CD4-positive, alpha-beta T cell (primary cell): ENCODE data around the gene ANKS1B. TPM values are rescaled to one million over a fixed set of nuclear protein-coding genes. Genes with fewer than 3 reads are reported as not detected.

Experiments used
- ATAC-seq: fragments of 200-7000 bp; cut with Tn5 transposase; one replicate; pipeline ENCODE4 v1.10.0; 2022; ENCODE audit warnings: mild to moderate bottlenecking; ENCODE audit not compliant: poor library complexity
- CTCF ChIA-PET: fragments of 350-600 bp; sonication (Branson Sonifier 250); formaldehyde crosslinking; loops from one replicate; lab custom pipeline; 2021; ENCODE audit warnings: antibody characterized with exemption, inconsistent platforms; lab: Charles Lee
- POLR2A ChIA-PET: fragments of 350-600 bp; sonication (Branson Sonifier 250); formaldehyde crosslinking; loops from one replicate; lab custom pipeline; 2021; ENCODE audit warnings: antibody characterized with exemption, inconsistent platforms; lab: Charles Lee
- DNase-seq, 14 experiments: peaks; one replicate each; pipeline ENCODE4 v3.0.0-alpha.2; 2013 to 2020; ENCODE audit warnings: mixed read lengths in 2 of 14
- H3K27ac ChIP-seq, 2 donors: one replicate each; pipeline versions ENCODE4 v1.5.1 to v1.7.0; 2013; ENCODE audit warnings: low read length in 2 of 2, low read depth in 1 of 2, mild to moderate bottlenecking in 1 of 2
- H3K27me3 ChIP-seq, 2 experiments: 1 replicate in 1 of 2; 2 replicates in 1 of 2; pipeline versions ENCODE4 v1.6.1 to v1.7.0; 2013; ENCODE audit warnings: low read length in 2 of 2, control low read depth in 1 of 2, mild to moderate bottlenecking in 1 of 2, moderate library complexity in 1 of 2; ENCODE audit not compliant: insufficient read depth in 2 of 2, control insufficient read depth in 1 of 2
- H3K36me3 ChIP-seq: one replicate; pipeline ENCODE4 v1.6.1; 2013; ENCODE audit warnings: low read length, control low read depth; ENCODE audit not compliant: insufficient read depth
- H3K4me1 ChIP-seq: one replicate; pipeline ENCODE4 v1.6.1; 2013; ENCODE audit warnings: low read length, control low read depth; ENCODE audit not compliant: insufficient read depth
- H3K4me3 ChIP-seq: one replicate; pipeline ENCODE4 v1.5.1; 2013; ENCODE audit warnings: mild to moderate bottlenecking, low read length, moderate library complexity
- H3K9me3 ChIP-seq, 2 experiments: 1 replicate in 1 of 2; 2 replicates in 1 of 2; pipeline versions ENCODE4 v1.6.1 to v1.7.0; 2013; ENCODE audit warnings: low read length in 2 of 2, mild to moderate bottlenecking in 2 of 2, control low read depth in 1 of 2, moderate library complexity in 1 of 2; ENCODE audit not compliant: control insufficient read depth in 1 of 2, insufficient read depth in 1 of 2
- H3K27ac Mint-ChIP-seq: one replicate; pipeline ENCODE4 v1.8.0; 2020; ENCODE audit warnings: mixed read lengths
- H3K27me3 Mint-ChIP-seq: one replicate; pipeline ENCODE4 v1.8.0; 2021; ENCODE audit warnings: mixed read lengths
- H3K36me3 Mint-ChIP-seq: one replicate; pipeline ENCODE4 v1.8.0; 2021; ENCODE audit warnings: low read depth, mixed read lengths
- H3K4me1 Mint-ChIP-seq: one replicate; pipeline ENCODE4 v1.8.0; 2021; ENCODE audit warnings: low read depth, mixed read lengths
- H3K4me3 Mint-ChIP-seq: one replicate; pipeline ENCODE4 v1.8.0; 2020; ENCODE audit warnings: mild to moderate bottlenecking, mixed read lengths
- H3K9me3 Mint-ChIP-seq: one replicate; pipeline ENCODE4 v1.8.0; 2020; ENCODE audit warnings: mixed read lengths
- CTCF ChIP-seq: fragments of 200-600 bp; IDR thresholded peaks from one replicate; pipeline ENCODE4 v1.8.0; 2022; ENCODE audit warnings: antibody characterized with exemption, mild to moderate bottlenecking
- intact Hi-C, 2 experiments: fragments of 100-400 bp; cut with DNase I in 1 of 2; cut with micrococcal nuclease in 1 of 2; formaldehyde crosslinking; loops; one replicate each; pipeline versions ENCODE4 v1.15.1 to v1.9.0; 2023 to 2025; cut with DNase I, micrococcal nuclease
- total RNA-seq, 174 experiments: library from RNA in 2 of 174; stranded (reverse) in 2 of 174; gene quantifications; one replicate each; pipeline ENCODE4 v1.2.3 and lab custom pipeline; 2021 to 2026

Gene ANKS1B
- total RNA-seq, 2 experiments from 2014 or later = 0.16 to 1.1 TPM

DNA sequence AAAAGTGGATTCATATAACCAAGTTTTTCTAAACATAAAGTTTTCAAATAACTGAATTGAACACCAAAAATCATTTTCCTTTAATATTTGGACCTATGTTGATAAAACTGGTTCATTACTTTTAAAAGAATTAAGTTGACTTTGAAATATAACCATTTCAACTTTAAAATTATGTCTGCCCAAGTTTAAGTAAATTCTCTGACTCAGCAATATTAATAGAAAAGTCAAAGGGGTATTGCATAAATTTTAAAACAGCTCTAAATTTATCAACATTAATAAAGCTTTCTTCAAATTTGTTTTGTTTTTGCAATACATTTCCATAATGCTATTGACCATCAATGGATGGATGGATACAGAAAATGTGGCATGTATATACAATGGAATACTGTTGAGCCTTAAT is 505.6 kb downstream of the ANKS1B start:
- DNase-seq (no peak), ATAC-seq (no peak)
- Histone ChIP-seq H3K27ac (no peak overlapping the region), H3K27me3 (no peaks in the 10 kb centered on the region), H3K4me1 (no peaks in the 10 kb centered on the region), H3K36me3 (no peaks in the 10 kb centered on the region), H3K4me3 (no peak overlapping the region), H3K9me3 (no peaks in the 10 kb centered on the region)
- CTCF ChIA-PET = no interaction called here
- Mint-ChIP-seq H3K9me3 (peaks cover 18% of the 10 kb centered on the region), H3K36me3 (no peaks in the 10 kb centered on the region), H3K4me3 (no peak overlapping the region), H3K27me3 (no peaks in the 10 kb centered on the region), H3K27ac (no peak overlapping the region), H3K4me1 (no peaks in the 10 kb centered on the region)
- no peak for TF ChIP-seq CTCF
- intact Hi-C loops = no loop called here
- POLR2A ChIA-PET = no interaction called here

GRCh38 chr12:99476956-99477355 is 507.8 kb downstream of the ANKS1B start:
- Mint-ChIP-seq H3K36me3 (no peaks in the 10 kb centered on the region), H3K27me3 (no peaks in the 10 kb centered on the region), H3K27ac (no peak overlapping the region), H3K9me3 (peaks cover 17% of the 10 kb centered on the region), H3K4me3 (no peak overlapping the region), H3K4me1 (no peaks in the 10 kb centered on the region)
- Histone ChIP-seq H3K27me3 (no peaks in the 10 kb centered on the region), H3K9me3 (no peaks in the 10 kb centered on the region), H3K4me1 (no peaks in the 10 kb centered on the region), H3K36me3 (no peaks in the 10 kb centered on the region), H3K27ac (no peak overlapping the region), H3K4me3 (no peak overlapping the region)
- ChIA-PET POLR2A (no interaction called here), CTCF (no interaction called here)
- DNase-seq = no peak
- ATAC-seq = no peak
- intact Hi-C loops = no loop called here
- no peak for TF ChIP-seq CTCF

- intact Hi-C loops = no loop called here
- ChIA-PET POLR2A (no interaction called here), CTCF (no interaction called here)
- H3K9me3 Mint-ChIP-seq = peaks cover 8% of the 10 kb centered on the region
- no peaks in the 10 kb centered on the region for H3K4me1 Mint-ChIP-seq
- no peaks in the 10 kb centered on the region for H3K36me3 ChIP-seq
- DNase-seq = no peak
- H3K27me3 Mint-ChIP-seq = no peaks in the 10 kb centered on the region
- H3K9me3 ChIP-seq = no peaks in the 10 kb centered on the region
- H3K4me3 Mint-ChIP-seq = no peak overlapping the region
- H3K27me3 ChIP-seq = no peaks in the 10 kb centered on the region
- no peak overlapping the region for H3K27ac ChIP-seq
- no peak for TF ChIP-seq CTCF
- H3K4me1 ChIP-seq = no peaks in the 10 kb centered on the region
- no peaks in the 10 kb centered on the region for H3K36me3 Mint-ChIP-seq
- no peak for ATAC-seq
- no peak overlapping the region for H3K4me3 ChIP-seq
- H3K27ac Mint-ChIP-seq = no peak overlapping the region
Measured at GRCh38 chr12:99455350-99456035, 529.2 kb downstream of the ANKS1B start.
